Panc1 (cell line): ENCODE data around the gene FJX1.

Experiments used
- POLR2AphosphoS5 ChIP-seq: IDR thresholded peaks from 2 replicates; pipeline ENCODE4 v1.6.1; 2012; ENCODE audit warnings: mild to moderate bottlenecking, low read depth, low read length, moderate library complexity
- TF ChIP-seq, protein P1 (sequence below): fragments of 450-650 bp; IDR thresholded peaks from 2 replicates; pipeline ENCODE4 v1.5.1; 2017; ENCODE audit warnings: mild to moderate bottlenecking

DNA sequence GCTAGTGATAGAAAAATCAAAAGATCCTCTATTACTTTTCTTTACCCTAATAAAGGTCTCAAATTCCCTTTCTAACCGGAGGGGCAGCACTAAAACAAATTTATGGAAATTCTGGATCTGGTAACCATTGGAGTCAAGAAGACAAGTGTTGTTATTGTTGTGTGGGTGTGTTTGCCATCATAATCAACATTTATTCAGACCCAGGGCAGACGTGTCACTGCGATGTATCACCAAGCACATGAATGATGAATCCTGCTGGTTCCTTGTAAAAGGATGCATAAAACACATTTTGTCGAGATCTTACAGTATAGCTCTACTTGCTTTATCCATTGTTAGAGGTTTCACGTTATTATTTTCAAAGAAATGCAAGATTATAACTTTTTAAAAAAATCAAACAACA lies 12.1 kb upstream of the FJX1 start:
- TF ChIP-seq, protein P1, sequence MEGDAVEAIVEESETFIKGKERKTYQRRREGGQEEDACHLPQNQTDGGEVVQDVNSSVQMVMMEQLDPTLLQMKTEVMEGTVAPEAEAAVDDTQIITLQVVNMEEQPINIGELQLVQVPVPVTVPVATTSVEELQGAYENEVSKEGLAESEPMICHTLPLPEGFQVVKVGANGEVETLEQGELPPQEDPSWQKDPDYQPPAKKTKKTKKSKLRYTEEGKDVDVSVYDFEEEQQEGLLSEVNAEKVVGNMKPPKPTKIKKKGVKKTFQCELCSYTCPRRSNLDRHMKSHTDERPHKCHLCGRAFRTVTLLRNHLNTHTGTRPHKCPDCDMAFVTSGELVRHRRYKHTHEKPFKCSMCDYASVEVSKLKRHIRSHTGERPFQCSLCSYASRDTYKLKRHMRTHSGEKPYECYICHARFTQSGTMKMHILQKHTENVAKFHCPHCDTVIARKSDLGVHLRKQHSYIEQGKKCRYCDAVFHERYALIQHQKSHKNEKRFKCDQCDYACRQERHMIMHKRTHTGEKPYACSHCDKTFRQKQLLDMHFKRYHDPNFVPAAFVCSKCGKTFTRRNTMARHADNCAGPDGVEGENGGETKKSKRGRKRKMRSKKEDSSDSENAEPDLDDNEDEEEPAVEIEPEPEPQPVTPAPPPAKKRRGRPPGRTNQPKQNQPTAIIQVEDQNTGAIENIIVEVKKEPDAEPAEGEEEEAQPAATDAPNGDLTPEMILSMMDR: no peak
- TF ChIP-seq POLR2AphosphoS5: no peak
